ENCODE data around the gene NEK10.

- TF ChIP-seq, protein P1, sequence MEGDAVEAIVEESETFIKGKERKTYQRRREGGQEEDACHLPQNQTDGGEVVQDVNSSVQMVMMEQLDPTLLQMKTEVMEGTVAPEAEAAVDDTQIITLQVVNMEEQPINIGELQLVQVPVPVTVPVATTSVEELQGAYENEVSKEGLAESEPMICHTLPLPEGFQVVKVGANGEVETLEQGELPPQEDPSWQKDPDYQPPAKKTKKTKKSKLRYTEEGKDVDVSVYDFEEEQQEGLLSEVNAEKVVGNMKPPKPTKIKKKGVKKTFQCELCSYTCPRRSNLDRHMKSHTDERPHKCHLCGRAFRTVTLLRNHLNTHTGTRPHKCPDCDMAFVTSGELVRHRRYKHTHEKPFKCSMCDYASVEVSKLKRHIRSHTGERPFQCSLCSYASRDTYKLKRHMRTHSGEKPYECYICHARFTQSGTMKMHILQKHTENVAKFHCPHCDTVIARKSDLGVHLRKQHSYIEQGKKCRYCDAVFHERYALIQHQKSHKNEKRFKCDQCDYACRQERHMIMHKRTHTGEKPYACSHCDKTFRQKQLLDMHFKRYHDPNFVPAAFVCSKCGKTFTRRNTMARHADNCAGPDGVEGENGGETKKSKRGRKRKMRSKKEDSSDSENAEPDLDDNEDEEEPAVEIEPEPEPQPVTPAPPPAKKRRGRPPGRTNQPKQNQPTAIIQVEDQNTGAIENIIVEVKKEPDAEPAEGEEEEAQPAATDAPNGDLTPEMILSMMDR (conservative IDR thresholded peaks at IDR 0.05; ENCODE audit: low read depth, low read length) = no peak
- TF ChIP-seq EZH2 (IDR thresholded peaks at IDR 0.05; ENCODE audit: low read length, unreplicated experiment) = no peak
These were observed 295.3 kb downstream of the NEK10 start for GRCh38 chr3:27073912-27074311.

Data from PC-3 (cell line).